ENCODE measurements around the gene CAPN14.

CAPN14 gene

DNA sequence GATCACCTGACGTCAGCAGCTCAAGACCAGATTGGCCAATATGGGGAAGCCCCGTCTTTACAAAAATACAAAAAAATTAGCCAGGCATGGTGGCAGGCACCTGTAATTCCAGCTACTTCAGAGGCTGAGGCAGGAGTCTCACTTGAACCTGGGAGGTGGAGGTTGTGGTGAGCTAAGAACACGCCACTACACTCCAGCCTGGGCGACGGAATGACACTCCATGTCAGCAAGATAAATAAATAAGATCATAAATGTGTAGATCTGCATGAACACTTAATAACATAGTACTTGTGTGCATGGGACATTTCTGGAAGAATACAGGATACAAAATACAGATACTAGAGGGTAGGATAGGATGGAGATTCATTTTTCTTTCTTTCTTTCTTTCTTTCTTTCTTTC is 25.7 kb upstream of the CAPN14 start:
- DNase-seq (ENCODE audit: low spot score): no peak

- DNase-seq (ENCODE audit: low spot score): no peak
These were observed 24.4 kb upstream of the CAPN14 start for GRCh38 chr2:31241625-31242270.

DNA sequence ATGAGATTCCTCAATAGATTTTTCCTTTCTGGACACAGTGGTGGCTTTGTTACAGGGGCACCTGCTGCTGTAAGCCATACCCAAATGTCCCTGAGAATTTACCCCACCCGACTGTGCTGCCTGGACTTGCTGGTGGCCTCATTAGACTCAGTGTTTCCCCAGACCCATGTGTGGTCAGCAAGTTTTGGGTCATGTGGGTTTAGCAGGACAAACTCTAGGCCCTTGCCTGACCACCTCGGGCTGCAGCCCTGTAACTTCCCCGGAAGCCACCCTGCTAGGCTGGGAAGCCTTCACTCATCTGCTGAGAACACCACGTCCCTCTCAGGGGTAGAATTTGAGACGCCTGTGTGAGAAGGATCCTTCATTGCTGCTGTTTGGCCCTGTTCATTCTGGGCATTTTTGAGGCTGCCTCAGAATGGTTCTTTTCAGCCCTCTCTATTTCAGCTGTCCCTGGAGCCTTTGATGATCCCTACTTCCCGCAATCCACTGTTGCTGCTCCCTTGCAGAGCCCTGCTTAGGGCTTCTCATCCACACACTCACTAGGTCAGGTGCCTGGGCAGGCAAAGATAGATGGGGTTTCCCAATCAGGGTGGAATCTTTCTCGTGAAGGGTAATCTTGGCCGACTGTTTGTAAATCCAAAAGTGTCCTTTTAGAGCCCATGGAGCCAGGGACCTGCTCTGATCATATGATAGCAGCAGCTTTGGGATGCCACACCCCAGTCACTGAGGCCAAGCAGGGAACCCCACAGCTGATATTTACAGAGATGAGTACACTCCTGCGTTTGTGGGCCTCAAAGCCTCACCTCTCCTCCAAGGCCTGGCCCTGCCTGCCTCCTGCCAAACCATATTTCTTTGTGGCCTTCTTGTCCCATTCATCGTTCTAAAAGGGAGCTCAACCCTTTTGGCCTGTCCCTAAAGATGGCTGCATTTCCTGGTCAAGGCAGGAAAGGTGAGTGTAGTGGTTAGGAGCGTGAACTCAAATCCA is 23.4 kb upstream of the CAPN14 start:
- DNase-seq (ENCODE audit: low spot score): no peak

- DNase-seq (ENCODE audit: low spot score): peak; percentile 33
These were observed 22.4 kb upstream of the CAPN14 start for GRCh38 chr2:31239593-31240177.

DNA sequence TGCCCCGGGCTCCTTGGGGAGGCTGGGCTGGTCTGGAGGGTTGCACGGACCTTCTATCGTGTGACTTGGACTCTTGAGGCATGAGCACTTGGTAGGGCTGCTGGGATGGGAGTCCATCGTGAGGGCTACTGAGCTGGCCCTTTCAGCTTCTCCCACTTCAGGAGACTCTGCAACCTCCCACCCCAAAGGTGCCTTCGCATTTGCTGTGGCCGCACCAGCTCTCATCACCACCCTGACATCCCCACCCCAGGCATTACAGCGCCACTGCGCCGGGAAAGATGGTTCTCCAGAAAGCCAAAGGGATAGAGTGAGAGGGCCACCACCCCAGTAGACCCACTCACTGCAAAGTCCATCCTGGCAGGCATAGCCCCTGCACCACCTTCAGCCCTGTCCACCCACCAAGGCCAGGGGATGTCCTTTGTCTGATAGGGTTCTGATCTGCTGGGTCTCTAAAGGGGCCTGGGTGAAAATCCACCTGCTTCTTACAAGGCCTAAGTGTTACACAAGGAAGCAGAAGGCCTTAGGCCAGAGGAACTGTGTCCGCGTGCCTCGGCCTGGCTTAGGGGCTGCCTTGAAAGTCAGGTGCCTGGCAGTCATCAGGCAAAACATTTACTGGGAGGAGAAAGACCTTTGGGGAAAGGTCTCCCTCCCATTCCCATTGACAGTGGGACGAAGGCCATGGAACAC is 21.7 kb upstream of the CAPN14 start:
- DNase-seq (ENCODE audit: low spot score): no peak

DNA sequence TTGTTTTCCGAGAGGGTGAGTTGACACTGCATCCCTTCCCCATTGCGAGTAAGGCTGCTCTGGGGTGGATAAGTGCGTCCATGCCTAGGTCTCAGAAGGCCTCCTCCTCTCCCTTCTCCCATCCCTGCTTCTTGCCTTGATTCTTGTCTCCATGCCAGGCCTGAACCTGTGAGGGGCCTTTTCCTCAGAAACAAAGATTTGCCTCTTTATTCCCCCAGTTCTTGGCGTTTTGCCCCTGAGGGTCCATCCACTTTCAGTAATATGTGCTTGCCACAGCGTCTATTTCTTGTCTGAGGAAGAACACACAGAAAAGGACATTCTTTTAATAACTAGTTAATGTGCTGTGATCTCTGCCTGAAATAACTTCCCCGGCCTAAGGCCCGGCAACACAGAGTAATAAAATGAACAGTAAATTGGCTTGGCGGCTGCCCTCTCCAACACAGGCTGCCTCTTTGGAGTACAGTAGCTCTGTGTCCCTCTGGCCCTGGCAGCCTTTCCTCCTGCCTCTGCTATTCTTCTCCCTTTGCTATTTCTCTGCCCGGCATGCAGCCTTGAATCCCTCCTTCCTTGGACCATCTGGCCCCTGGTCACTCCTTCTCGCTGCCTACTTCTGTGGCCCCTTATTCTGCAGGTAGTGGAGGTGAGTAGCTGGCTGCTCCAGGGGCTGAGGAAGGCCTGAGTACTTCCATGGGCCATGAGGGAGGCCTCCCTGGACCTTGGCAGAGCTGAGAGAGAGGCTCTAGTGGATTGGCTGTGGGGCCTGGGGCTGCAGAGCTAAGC is 21.0 kb upstream of the CAPN14 start:
- peak; percentile 85 for DNase-seq (ENCODE audit: low spot score)

- no peak for DNase-seq (ENCODE audit: low spot score)
These were observed 20.2 kb upstream of the CAPN14 start for GRCh38 chr2:31237348-31238017.

- no peak for DNase-seq (ENCODE audit: low spot score)
These were observed 19.3 kb upstream of the CAPN14 start for GRCh38 chr2:31236433-31237205.

DNA sequence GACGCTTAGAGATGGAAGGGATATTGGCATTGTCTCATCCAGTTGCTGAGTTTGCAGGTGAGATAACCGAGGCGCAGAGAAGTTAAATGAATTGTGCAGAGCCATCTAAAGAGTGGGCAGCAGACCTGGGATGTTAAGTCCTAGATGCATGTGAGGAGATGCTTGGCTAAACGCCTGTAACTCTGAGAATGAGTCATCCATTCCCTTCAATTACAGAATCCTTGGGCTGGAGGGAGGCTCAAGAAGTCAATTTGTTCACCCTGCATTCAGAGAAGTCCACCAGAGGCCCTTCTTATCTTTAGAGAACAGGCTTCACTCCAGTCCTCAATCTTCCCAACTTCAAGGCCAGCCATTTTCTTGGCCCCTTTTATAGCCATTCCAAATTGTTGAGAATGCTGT is 18.2 kb upstream of the CAPN14 start:
- no peak for DNase-seq (ENCODE audit: low spot score)

GRCh38 chr2:31234683-31235503 is 17.6 kb upstream of the CAPN14 start:
- no peak for DNase-seq (ENCODE audit: low spot score)

GRCh38 chr2:31233741-31234682 is 16.7 kb upstream of the CAPN14 start, which contains the start of gene EHD3:
EHD3 (plus strand) TSS chr2:31234152; CDS start chr2:31234622, 470 bp downstream.
- peak; percentile 90 for DNase-seq (ENCODE audit: low spot score)

DNA sequence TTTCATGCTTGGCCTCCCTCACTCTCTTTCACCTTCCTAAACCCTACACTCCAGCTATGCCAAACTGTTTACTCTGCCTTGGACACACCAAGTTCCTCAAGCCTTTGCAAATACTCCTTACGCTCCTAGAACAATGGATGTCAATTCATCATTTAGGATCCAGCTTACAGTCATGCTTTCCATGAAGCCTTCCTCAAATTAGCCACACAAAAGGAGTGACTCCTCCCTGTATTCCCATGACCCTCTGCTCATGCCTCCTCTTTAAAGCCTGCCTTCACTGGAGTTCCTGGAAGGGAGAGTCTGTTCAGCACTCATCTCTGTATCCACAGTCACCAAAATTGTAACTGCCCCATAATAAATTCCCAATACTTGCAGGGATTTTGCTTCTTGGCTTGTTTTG is 15.9 kb upstream of the CAPN14 start:
- DNase-seq (ENCODE audit: low spot score): no peak

DNA sequence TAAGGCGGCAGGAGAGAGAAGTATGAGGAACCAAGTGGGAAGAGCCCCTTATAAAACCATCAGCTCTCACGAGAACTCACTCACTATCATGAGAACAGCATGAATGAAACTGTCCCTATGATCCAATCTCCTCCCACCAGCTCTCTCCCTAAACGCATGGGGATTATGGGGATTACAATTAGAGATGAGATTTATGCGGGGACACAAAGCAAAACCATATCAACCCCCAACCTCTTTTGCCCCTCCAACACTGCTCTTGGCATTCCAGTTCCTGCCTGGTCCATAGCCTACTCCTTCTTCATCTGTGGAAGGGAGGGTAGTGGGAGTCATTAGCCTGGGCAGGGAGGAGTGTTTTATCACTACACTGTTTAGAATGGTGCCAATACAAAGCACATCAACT is 15.3 kb upstream of the CAPN14 start:
- DNase-seq (ENCODE audit: low spot score): no peak

GRCh38 chr2:31231571-31232302 is 14.4 kb upstream of the CAPN14 start:
- no peak for DNase-seq (ENCODE audit: low spot score)

GRCh38 chr2:31230751-31231150 is 13.4 kb upstream of the CAPN14 start:
- no peak for DNase-seq (ENCODE audit: low spot score)

GRCh38 chr2:31228717-31229116 is 11.4 kb upstream of the CAPN14 start:
- no peak for DNase-seq (ENCODE audit: low spot score)

- DNase-seq (ENCODE audit: low spot score): no peak
These were observed 10.4 kb upstream of the CAPN14 start for GRCh38 chr2:31227711-31228125.
